ENCODE data around the gene FOXJ1. TPM values are rescaled to one million over a fixed set of nuclear protein-coding genes. Genes with fewer than 3 reads are reported as not detected.
"Not testable (repeated sequence)": the region's sequence is repeated elsewhere in the genome, so short reads cannot be mapped to it uniquely, and the experiment has no call there.

Gene FOXJ1
- total RNA-seq, 1 experiment from 2014 or later = not detected

- H3K27ac Mint-ChIP-seq (ENCODE audit: low read depth, unreplicated experiment) = no peak overlapping the region
- no peak for TF ChIP-seq CTCF (IDR thresholded peaks at IDR 0.05; ENCODE audit: unreplicated experiment)
- no TSS peak for BruUV-seq (replicated peaks)
- H3K36me3 Mint-ChIP-seq (ENCODE audit: insufficient read depth, unreplicated experiment) = peaks cover 5% of the 10 kb centered on the region
- peaks cover 24% of the 10 kb centered on the region for H3K27me3 Mint-ChIP-seq (ENCODE audit: insufficient read depth, unreplicated experiment)
- intact Hi-C loops (cut with micrococcal nuclease) = no loop called here
- DNase-seq (ENCODE audit: unreplicated experiment) = no peak
- H3K4me1 Mint-ChIP-seq (ENCODE audit: insufficient read depth, unreplicated experiment) = no peaks in the 10 kb centered on the region
- no peaks in the 10 kb centered on the region for H3K9me3 Mint-ChIP-seq (ENCODE audit: unreplicated experiment)
- CTCF ChIA-PET = interaction anchor here (0.8 to 1.9 kb wide), 4 partner anchors 34 to 91 kb away, joined by 3 to 8 read pairs (median 3); no protein-coding TSS in a partner anchor
- no peak overlapping the region for H3K4me3 Mint-ChIP-seq (ENCODE audit: unreplicated experiment)
- POLR2A ChIA-PET = interaction anchor here (1.0 to 1.7 kb wide), 3 partner anchors 10 to 76 kb away, joined by 3 to 5 read pairs (median 3); partner anchors contain the start of gene UBALD2
Measured at GRCh38 chr17:76188213-76189016, 47.4 kb upstream of the FOXJ1 start.

GRCh38 chr17:76186774-76187173 lies 45.7 kb upstream of the FOXJ1 start:
- POLR2A ChIA-PET; H3K27ac Mint-ChIP-seq (ENCODE audit: low read depth, unreplicated experiment); H3K9me3 Mint-ChIP-seq (ENCODE audit: unreplicated experiment); H3K4me3 Mint-ChIP-seq (ENCODE audit: unreplicated experiment); intact Hi-C loops (cut with micrococcal nuclease); BruUV-seq (replicated peaks); H3K4me1 Mint-ChIP-seq (ENCODE audit: insufficient read depth, unreplicated experiment); H3K36me3 Mint-ChIP-seq (ENCODE audit: insufficient read depth, unreplicated experiment); DNase-seq (ENCODE audit: unreplicated experiment): not testable (repeated sequence)
- H3K27me3 Mint-ChIP-seq (ENCODE audit: insufficient read depth, unreplicated experiment) = peaks cover 24% of the 10 kb centered on the region
- CTCF ChIA-PET = interaction anchor here (0.7 kb wide), 2 partner anchors 21 to 59 kb away, joined by 3 read pairs; no protein-coding TSS in a partner anchor

- no peak overlapping the region for H3K27ac Mint-ChIP-seq (ENCODE audit: low read depth, unreplicated experiment)
- H3K9me3 Mint-ChIP-seq (ENCODE audit: unreplicated experiment) = no peaks in the 10 kb centered on the region
- no peak for TF ChIP-seq CTCF (IDR thresholded peaks at IDR 0.05; ENCODE audit: unreplicated experiment)
- no TSS peak for BruUV-seq (replicated peaks)
- no peak overlapping the region for H3K4me3 Mint-ChIP-seq (ENCODE audit: unreplicated experiment)
- no peak for DNase-seq (ENCODE audit: unreplicated experiment)
- intact Hi-C loops (cut with micrococcal nuclease) = loop anchor here (5.0 kb wide), 2 partner anchors 93 to 277 kb away; no protein-coding TSS in a partner anchor
- POLR2A ChIA-PET = interaction anchor here (0.6 to 0.7 kb wide), 2 partner anchors 59 to 840 kb away, joined by 3 read pairs; no protein-coding TSS in a partner anchor
- no peaks in the 10 kb centered on the region for H3K4me1 Mint-ChIP-seq (ENCODE audit: insufficient read depth, unreplicated experiment)
- peaks cover 2% of the 10 kb centered on the region for H3K36me3 Mint-ChIP-seq (ENCODE audit: insufficient read depth, unreplicated experiment)
- H3K27me3 Mint-ChIP-seq (ENCODE audit: insufficient read depth, unreplicated experiment) = peaks cover 17% of the 10 kb centered on the region
- CTCF ChIA-PET = interaction anchor here (0.6 kb wide), 1 partner anchor 30 kb away, joined by 3 read pairs; no protein-coding TSS in a partner anchor
Measured at GRCh38 chr17:76184290-76184689, 43.2 kb upstream of the FOXJ1 start.

- Mint-ChIP-seq H3K4me3 (ENCODE audit: unreplicated experiment) (no peak overlapping the region), H3K9me3 (ENCODE audit: unreplicated experiment) (no peaks in the 10 kb centered on the region), H3K27ac (ENCODE audit: low read depth, unreplicated experiment) (peak overlapping the region; percentile 12), H3K36me3 (ENCODE audit: insufficient read depth, unreplicated experiment) (no peaks in the 10 kb centered on the region), H3K4me1 (ENCODE audit: insufficient read depth, unreplicated experiment) (no peaks in the 10 kb centered on the region), H3K27me3 (ENCODE audit: insufficient read depth, unreplicated experiment) (no peaks in the 10 kb centered on the region)
- no TSS peak for BruUV-seq (replicated peaks)
- peak; percentile 91 for DNase-seq (ENCODE audit: unreplicated experiment)
- peak; percentile 73 for TF ChIP-seq CTCF (IDR thresholded peaks at IDR 0.05; ENCODE audit: unreplicated experiment)
- intact Hi-C loops (cut with micrococcal nuclease) = loop anchor here (1.0 to 5.0 kb wide), 3 partner anchors 61 to 275 kb away; no protein-coding TSS in a partner anchor
- POLR2A ChIA-PET = interaction anchor here (0.6 to 1.5 kb wide), 10 partner anchors 10 to 490 kb away, joined by 3 to 6 read pairs (median 3); partner anchors contain the start of gene UBALD2
- CTCF ChIA-PET = interaction anchor here (0.5 to 4.5 kb wide), 23 partner anchors 9 to 215 kb away, joined by 3 to 23 read pairs (median 4); no protein-coding TSS in a partner anchor
Measured at GRCh38 chr17:76182016-76182764, 41.1 kb upstream of the FOXJ1 start.

All from MCF 10A (cell line).